Calu3 (cell line): ENCODE data around the gene TNS2. TPM values are rescaled to one million over a fixed set of nuclear protein-coding genes. Genes with fewer than 3 reads are reported as not detected.
A peak's percentile ranks its signal among the peaks of the same experiment; 100 is the strongest.

Source experiments
- BruUV-seq: library from RNA; stranded (reverse); fragments of 400-500 nt; replicated peaks from 2 replicates; lab custom pipeline; 2021; lab: Mats Ljungman, UMichigan
- CTCF ChIA-PET: fragments of 300-600 bp; sonication (Branson Sonifier 250); formaldehyde crosslinking; loops from one replicate; lab custom pipeline; 2022; ENCODE audit warnings: antibody characterized with exemption; lab: Charles Lee
- DNase-seq: peaks from one replicate; pipeline ENCODE4 v3.0.0; 2022
- H3K27ac Mint-ChIP-seq: one replicate; pipeline ENCODE4 v1.8.0; 2022; ENCODE audit warnings: mixed read lengths; ENCODE audit not compliant: unreplicated experiment
- H3K27me3 Mint-ChIP-seq: one replicate; pipeline ENCODE4 v1.8.0; 2022; ENCODE audit warnings: mixed read lengths; ENCODE audit not compliant: unreplicated experiment
- H3K36me3 Mint-ChIP-seq: one replicate; pipeline ENCODE4 v1.8.0; 2022; ENCODE audit warnings: mild to moderate bottlenecking, moderate library complexity, mixed read lengths; ENCODE audit not compliant: insufficient read depth, unreplicated experiment
- H3K4me1 Mint-ChIP-seq: one replicate; pipeline ENCODE4 v1.8.0; 2022; ENCODE audit warnings: mild to moderate bottlenecking, low read depth, mixed read lengths; ENCODE audit not compliant: unreplicated experiment
- H3K4me3 Mint-ChIP-seq: one replicate; pipeline ENCODE4 v1.8.0; 2022; ENCODE audit warnings: mild to moderate bottlenecking, low read depth, moderate library complexity, mixed read lengths; ENCODE audit not compliant: unreplicated experiment
- H3K9me3 Mint-ChIP-seq: one replicate; pipeline ENCODE4 v1.8.0; 2022; ENCODE audit warnings: low read depth, mixed read lengths; ENCODE audit not compliant: unreplicated experiment
- CTCF ChIP-seq: fragments of 200-600 bp; IDR thresholded peaks from one replicate; pipeline ENCODE4 v1.8.0; 2022; ENCODE audit warnings: antibody characterized with exemption; ENCODE audit not compliant: unreplicated experiment
- intact Hi-C: fragments of 100-400 bp; cut with micrococcal nuclease; formaldehyde crosslinking; loops from one replicate; pipeline ENCODE4 v1.10.0; 2022; ENCODE audit not compliant: unreplicated experiment
- total RNA-seq: library from RNA; stranded (reverse); gene quantifications from 2 replicates; pipeline ENCODE4 v1.2.3, GENCODE V29; 2022

The TNS2 gene
- total RNA-seq, 1 experiment from 2014 or later: 1.3 TPM

GRCh38 chr12:53044896-53045695 is 4.8 kb upstream of the TNS2 start:
- Mint-ChIP-seq H3K4me3 (peak overlapping the region; percentile 80), H3K9me3 (no peaks in the 10 kb centered on the region), H3K27ac (peak overlapping the region; percentile 83), H3K4me1 (peaks cover 32% of the 10 kb centered on the region), H3K27me3 (no peaks in the 10 kb centered on the region), H3K36me3 (peaks cover 55% of the 10 kb centered on the region)
- intact Hi-C loops: no loop called here
- BruUV-seq: no TSS peak
- CTCF ChIA-PET: interaction anchor here (1.4 kb wide), 1 partner anchor 9 kb away, joined by 3 read pairs; no protein-coding TSS in a partner anchor
- no peak for TF ChIP-seq CTCF
- no peak for DNase-seq

GRCh38 chr12:53045696-53046045 is 4.2 kb upstream of the TNS2 start:
- CTCF ChIA-PET: no interaction called here
- Mint-ChIP-seq H3K4me3 (peak overlapping the region; percentile 80), H3K36me3 (peaks cover 49% of the 10 kb centered on the region), H3K27ac (peak overlapping the region; percentile 72), H3K9me3 (no peaks in the 10 kb centered on the region), H3K4me1 (peaks cover 32% of the 10 kb centered on the region), H3K27me3 (no peaks in the 10 kb centered on the region)
- intact Hi-C loops: no loop called here
- no peak for DNase-seq
- BruUV-seq: no TSS peak
- no peak for TF ChIP-seq CTCF

- H3K27me3 Mint-ChIP-seq: no peaks in the 10 kb centered on the region
- no peaks in the 10 kb centered on the region for H3K9me3 Mint-ChIP-seq
- TF ChIP-seq CTCF: no peak
- CTCF ChIA-PET: interaction anchor here (0.6 to 1.6 kb wide), 3 partner anchors 15 to 134 kb away, joined by 3 to 7 read pairs (median 4); partner anchors contain the start of genes CSAD, SPRYD3 and ZNF740
- no TSS peak for BruUV-seq
- peak overlapping the region; percentile 72 for H3K27ac Mint-ChIP-seq
- H3K4me3 Mint-ChIP-seq: peak overlapping the region; percentile 80
- peaks cover 50% of the 10 kb centered on the region for H3K36me3 Mint-ChIP-seq
- DNase-seq: peak; percentile 55
- H3K4me1 Mint-ChIP-seq: peaks cover 32% of the 10 kb centered on the region
- intact Hi-C loops: no loop called here
Measured at GRCh38 chr12:53046655-53047220, 3.1 kb upstream of the TNS2 start.

- Mint-ChIP-seq H3K27ac (peak overlapping the region; percentile 72), H3K36me3 (peaks cover 53% of the 10 kb centered on the region), H3K9me3 (no peaks in the 10 kb centered on the region), H3K27me3 (no peaks in the 10 kb centered on the region), H3K4me3 (peak overlapping the region; percentile 80), H3K4me1 (peaks cover 32% of the 10 kb centered on the region)
- CTCF ChIA-PET: interaction anchor here (0.6 to 1.6 kb wide), 5 partner anchors 14 to 150 kb away, joined by 3 to 7 read pairs (median 3); partner anchors contain the start of genes CSAD, SPRYD3 and ZNF740
- TF ChIP-seq CTCF: peak; percentile 31
- no TSS peak for BruUV-seq
- peak; percentile 70 for DNase-seq
- intact Hi-C loops: no loop called here
Measured at GRCh38 chr12:53047221-53048032, 2.4 kb upstream of the TNS2 start.
